PC-9 (cell line): Measurements from ENCODE around the gene PSME1. TPM values are rescaled to one million over a fixed set of nuclear protein-coding genes. Genes with fewer than 3 reads are reported as not detected.

Experiments used
- BruUV-seq: library from RNA; stranded (reverse); fragments of 400-500 nt; replicated peaks from 2 replicates; lab custom pipeline; 2021; lab: Mats Ljungman, UMichigan
- CTCF ChIA-PET: fragments of 300-600 bp; sonication (Branson Sonifier 250); formaldehyde crosslinking; loops from one replicate; lab custom pipeline; 2022; ENCODE audit warnings: antibody characterized with exemption; lab: Charles Lee
- POLR2A ChIA-PET: fragments of 300-600 bp; sonication (Branson Sonifier 250); formaldehyde crosslinking; loops from one replicate; lab custom pipeline; 2022; ENCODE audit warnings: antibody characterized with exemption; ENCODE audit not compliant: unreplicated experiment; lab: Charles Lee
- DNase-seq, 2 experiments: peaks; one replicate each; pipeline versions ENCODE4 v3.0.0 to v3.0.0-alpha.2; 2015 to 2022; ENCODE audit warnings: mixed read lengths in 1 of 2
- H2AFZ ChIP-seq: fragments of 200-600 bp; sonication (generic); 2 replicates; pipeline ENCODE4 v1.8.1; 2017; ENCODE audit warnings: antibody characterized with exemption
- H3F3A ChIP-seq: fragments of 200-600 bp; sonication (generic); 2 replicates; pipeline ENCODE4 v1.8.1; 2017; ENCODE audit warnings: antibody characterized with exemption, mild to moderate bottlenecking, low read depth; ENCODE audit not compliant: insufficient read depth
- H3K27ac ChIP-seq: fragments of 200-600 bp; sonication (generic); 2 replicates; pipeline ENCODE4 v1.6.1; 2016; ENCODE audit warnings: mixed run types
- H3K27me3 ChIP-seq: fragments of 200-600 bp; sonication (generic); 2 replicates; pipeline ENCODE4 v1.6.1; 2016; ENCODE audit warnings: low read depth, mixed run types; ENCODE audit not compliant: insufficient read depth
- H3K36me3 ChIP-seq: fragments of 200-600 bp; sonication (generic); 2 replicates; pipeline ENCODE4 v1.6.1; 2016; ENCODE audit warnings: low read depth, mixed run types
- H3K4me1 ChIP-seq: fragments of 200-600 bp; sonication (generic); replicated peaks from 2 replicates; pipeline ENCODE4 v1.6.1; 2016; ENCODE audit warnings: mixed run types; ENCODE audit not compliant: insufficient read depth
- H3K4me2 ChIP-seq: fragments of 200-600 bp; sonication (generic); 2 replicates; pipeline ENCODE4 v1.6.1; 2017; ENCODE audit warnings: mixed run types
- H3K4me3 ChIP-seq: fragments of 200-600 bp; sonication (generic); 2 replicates; pipeline ENCODE4 v1.6.1; 2016; ENCODE audit warnings: mixed run types
- H3K79me2 ChIP-seq: fragments of 200-600 bp; sonication (generic); 2 replicates; pipeline ENCODE4 v1.6.1; 2017; ENCODE audit warnings: low read depth, mixed run types
- H3K9me2 ChIP-seq: fragments of 200-600 bp; sonication (generic); 2 replicates; pipeline ENCODE4 v1.8.1; 2017; ENCODE audit warnings: mild to moderate bottlenecking; ENCODE audit not compliant: insufficient read depth
- H3K9me3 ChIP-seq: fragments of 200-600 bp; sonication (generic); 2 replicates; pipeline ENCODE4 v1.8.1; 2016; ENCODE audit warnings: low read depth; ENCODE audit not compliant: insufficient read depth
- H4K20me1 ChIP-seq: fragments of 200-600 bp; sonication (generic); 2 replicates; pipeline ENCODE4 v1.8.1; 2017; ENCODE audit not compliant: insufficient read depth
- EZH2 ChIP-seq: fragments of 200-600 bp; sonication (generic); IDR thresholded peaks from 2 replicates; pipeline ENCODE4 v1.8.0; 2017; ENCODE audit warnings: antibody characterized with exemption, low read depth
- intact Hi-C: fragments of 100-400 bp; cut with micrococcal nuclease; formaldehyde crosslinking; loops from one replicate; pipeline ENCODE4 v1.10.0; 2022; ENCODE audit not compliant: unreplicated experiment
- total RNA-seq: library from RNA; stranded (reverse); gene quantifications from 2 replicates; pipeline ENCODE4 v1.2.3, GENCODE V29; 2021
- TF ChIP-seq, protein P1 (sequence below): fragments of 200-600 bp; sonication (generic); conservative IDR thresholded peaks from 2 replicates; pipeline ENCODE4 v1.6.1; 2017; ENCODE audit warnings: mixed run types, antibody characterized with exemption, mild to moderate bottlenecking, moderate library complexity

Gene PSME1
- total RNA-seq, 1 experiment from 2014 or later, result 174 TPM

DNA sequence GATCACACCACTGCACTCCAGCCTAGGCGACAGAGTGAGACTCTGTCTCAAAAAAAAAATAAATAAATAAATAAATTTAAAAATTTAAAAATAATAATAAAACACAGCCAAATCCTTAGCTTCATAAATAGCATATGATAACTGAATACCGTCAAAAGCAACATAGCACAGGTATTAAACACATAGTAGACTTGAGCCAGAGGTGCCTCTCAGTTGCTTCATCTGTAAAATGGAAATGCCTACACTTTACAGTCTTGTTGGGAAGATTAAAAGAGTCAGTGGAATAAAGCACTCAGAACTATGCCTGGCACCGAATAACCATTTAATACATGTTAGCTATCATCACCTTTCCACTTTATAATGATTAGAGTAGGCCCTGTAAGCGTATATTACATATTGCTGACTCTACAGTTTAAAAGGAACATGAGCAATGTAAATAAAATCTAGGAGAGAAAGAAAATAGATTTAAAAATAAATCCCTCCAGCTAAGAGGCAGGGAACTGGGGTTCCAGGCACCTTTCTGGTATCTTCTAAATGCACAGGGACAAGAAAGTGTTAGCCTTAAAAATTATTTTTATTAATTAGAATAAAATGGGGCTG lies 29.2 kb upstream of the PSME1 start:
- no peaks in the 10 kb centered on the region for H3K9me3 ChIP-seq
- no peaks in the 10 kb centered on the region for H3K9me2 ChIP-seq
- H3K4me2 ChIP-seq, result no peak overlapping the region
- H3K27ac ChIP-seq, result no peak overlapping the region
- TF ChIP-seq, protein P1, sequence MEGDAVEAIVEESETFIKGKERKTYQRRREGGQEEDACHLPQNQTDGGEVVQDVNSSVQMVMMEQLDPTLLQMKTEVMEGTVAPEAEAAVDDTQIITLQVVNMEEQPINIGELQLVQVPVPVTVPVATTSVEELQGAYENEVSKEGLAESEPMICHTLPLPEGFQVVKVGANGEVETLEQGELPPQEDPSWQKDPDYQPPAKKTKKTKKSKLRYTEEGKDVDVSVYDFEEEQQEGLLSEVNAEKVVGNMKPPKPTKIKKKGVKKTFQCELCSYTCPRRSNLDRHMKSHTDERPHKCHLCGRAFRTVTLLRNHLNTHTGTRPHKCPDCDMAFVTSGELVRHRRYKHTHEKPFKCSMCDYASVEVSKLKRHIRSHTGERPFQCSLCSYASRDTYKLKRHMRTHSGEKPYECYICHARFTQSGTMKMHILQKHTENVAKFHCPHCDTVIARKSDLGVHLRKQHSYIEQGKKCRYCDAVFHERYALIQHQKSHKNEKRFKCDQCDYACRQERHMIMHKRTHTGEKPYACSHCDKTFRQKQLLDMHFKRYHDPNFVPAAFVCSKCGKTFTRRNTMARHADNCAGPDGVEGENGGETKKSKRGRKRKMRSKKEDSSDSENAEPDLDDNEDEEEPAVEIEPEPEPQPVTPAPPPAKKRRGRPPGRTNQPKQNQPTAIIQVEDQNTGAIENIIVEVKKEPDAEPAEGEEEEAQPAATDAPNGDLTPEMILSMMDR, result no peak
- no peak for TF ChIP-seq EZH2
- POLR2A ChIA-PET, result no interaction called here
- no peak for DNase-seq
- no peaks in the 10 kb centered on the region for H4K20me1 ChIP-seq
- peaks cover 11% of the 10 kb centered on the region for H3F3A ChIP-seq
- CTCF ChIA-PET, result no interaction called here
- intact Hi-C loops, result no loop called here
- no peaks in the 10 kb centered on the region for H3K79me2 ChIP-seq
- H3K4me1 ChIP-seq, result peaks cover 21% of the 10 kb centered on the region
- no peaks in the 10 kb centered on the region for H3K36me3 ChIP-seq
- no TSS peak for BruUV-seq
- H3K27me3 ChIP-seq, result no peaks in the 10 kb centered on the region
- H2AFZ ChIP-seq, result no peak overlapping the region
- no peak overlapping the region for H3K4me3 ChIP-seq

DNA sequence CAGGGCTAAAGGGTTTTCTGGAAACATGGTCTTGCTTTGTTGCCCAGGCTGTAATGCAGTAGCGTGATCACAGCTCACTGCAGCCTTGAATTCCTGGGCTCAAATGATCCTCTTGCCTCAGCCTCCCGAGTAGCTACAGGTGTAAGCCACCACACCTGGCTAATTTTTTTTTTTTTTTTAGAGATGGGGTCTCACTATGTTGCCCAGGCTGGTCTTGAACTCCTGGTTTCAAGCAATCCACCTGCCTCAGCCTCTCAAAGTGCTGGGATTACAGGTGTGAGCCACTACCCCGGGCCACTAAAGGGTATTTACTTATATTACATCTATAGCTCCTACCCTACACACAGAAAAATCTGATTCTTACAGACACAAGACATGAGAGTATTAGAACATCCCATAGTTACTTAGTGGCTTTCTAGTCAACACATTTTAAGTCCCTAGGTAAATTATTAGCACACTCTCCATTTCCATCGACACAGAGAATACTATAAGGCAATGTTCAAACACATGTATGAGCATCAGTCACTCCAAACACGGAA lies 27.6 kb upstream of the PSME1 start:
- CTCF ChIA-PET, result interaction anchor here (0.6 to 1.9 kb wide), 11 partner anchors 13 to 475 kb away, joined by 3 to 25 read pairs (median 4); partner anchors contain the start of genes IRF9, PCK2 and RNF31
- H3K27ac ChIP-seq, result no peak overlapping the region
- no peak overlapping the region for H3K4me2 ChIP-seq
- H3K79me2 ChIP-seq, result no peaks in the 10 kb centered on the region
- H3K4me3 ChIP-seq, result no peak overlapping the region
- POLR2A ChIA-PET, result interaction anchor here (0.6 to 0.7 kb wide), 2 partner anchors 14 to 27 kb away, joined by 3 to 4 read pairs; partner anchors contain the start of gene PSME1
- H3F3A ChIP-seq, result peaks cover 14% of the 10 kb centered on the region
- no peaks in the 10 kb centered on the region for H4K20me1 ChIP-seq
- no peak overlapping the region for H2AFZ ChIP-seq
- H3K27me3 ChIP-seq, result no peaks in the 10 kb centered on the region
- no peaks in the 10 kb centered on the region for H3K36me3 ChIP-seq
- no peaks in the 10 kb centered on the region for H3K9me2 ChIP-seq
- H3K4me1 ChIP-seq, result peaks cover 21% of the 10 kb centered on the region
- intact Hi-C loops, result loop anchor here (1.0 to 2.0 kb wide), 2 partner anchors 50 to 94 kb away; no protein-coding TSS in a partner anchor
- BruUV-seq, result no TSS peak
- TF ChIP-seq, protein P1, result no peak
- no peak for TF ChIP-seq EZH2
- no peaks in the 10 kb centered on the region for H3K9me3 ChIP-seq
- no peak for DNase-seq

DNA sequence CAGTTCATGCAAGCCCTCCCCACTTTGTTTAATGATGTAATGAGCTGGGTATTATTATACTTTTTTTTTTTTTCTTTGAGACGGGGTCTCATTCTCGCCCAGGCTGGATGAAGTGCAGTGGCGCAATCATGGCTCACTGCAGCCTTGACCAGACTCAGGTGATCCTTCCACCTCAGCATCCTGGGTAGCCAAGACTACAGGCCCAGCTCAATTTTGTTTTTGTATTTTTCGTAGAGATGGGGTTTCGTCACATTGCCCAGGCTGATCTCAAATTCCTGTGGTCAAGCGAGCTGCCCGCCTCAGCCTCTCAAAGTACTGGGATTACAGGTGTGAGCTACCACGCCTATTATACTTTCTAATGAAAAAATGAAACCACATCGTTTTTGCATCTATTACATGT lies 25.9 kb upstream of the PSME1 start:
- H3K9me3 ChIP-seq, result no peaks in the 10 kb centered on the region
- H3F3A ChIP-seq, result peaks cover 23% of the 10 kb centered on the region
- no peaks in the 10 kb centered on the region for H4K20me1 ChIP-seq
- no peak overlapping the region for H3K4me3 ChIP-seq
- TF ChIP-seq EZH2, result no peak
- TF ChIP-seq, protein P1, result no peak
- H3K4me1 ChIP-seq, result peaks cover 21% of the 10 kb centered on the region
- peak overlapping the region; percentile 51; the same call in 1 of the 2 replicates for H3K4me2 ChIP-seq
- no peaks in the 10 kb centered on the region for H3K79me2 ChIP-seq
- CTCF ChIA-PET, result interaction anchor here (0.6 to 1.6 kb wide), 5 partner anchors 15 to 321 kb away, joined by 3 to 13 read pairs (median 3); partner anchors contain the start of gene IRF9
- no TSS peak for BruUV-seq
- H3K36me3 ChIP-seq, result no peaks in the 10 kb centered on the region
- POLR2A ChIA-PET, result interaction anchor here (0.7 to 0.8 kb wide), 2 partner anchors 26 to 36 kb away, joined by 4 to 5 read pairs; partner anchors contain the start of gene PSME1
- no peak overlapping the region for H2AFZ ChIP-seq
- H3K27me3 ChIP-seq, result no peaks in the 10 kb centered on the region
- intact Hi-C loops, result loop anchor here (1.0 kb wide), 1 partner anchor 16 kb away; the partner anchor contains the start of gene PCK2
- no peak overlapping the region for H3K27ac ChIP-seq
- peak; percentile 43 to 62 for DNase-seq
- H3K9me2 ChIP-seq, result no peaks in the 10 kb centered on the region
